ENCODE measurements around the gene SARNP.

The SARNP gene

GRCh38 chr12:55748230-55748993 lies 69.1 kb downstream of the SARNP start:
- FAIRE-seq, result no peak
- no peak for TF ChIP-seq POLR2AphosphoS5 (IDR thresholded peaks at IDR 0.05; ENCODE audit: low read depth, low read length)
- TF ChIP-seq POLR2A (IDR thresholded peaks at IDR 0.05; ENCODE audit: low read depth, low read length), result no peak
- TF ChIP-seq POU2F2 (IDR thresholded peaks at IDR 0.05; ENCODE audit: low read depth, low read length), result no peak
- TF ChIP-seq SPI1 (IDR thresholded peaks at IDR 0.05; ENCODE audit: low read depth, low read length), result peak; percentile 49
- TF ChIP-seq PAX5 (IDR thresholded peaks at IDR 0.05; ENCODE audit: insufficient read depth, low read length, severe bottlenecking), result no peak
- no peak for TF ChIP-seq TAF1 (IDR thresholded peaks at IDR 0.05; ENCODE audit: low read depth, low read length)
- DNase-seq (ENCODE audit: insufficient read length, low spot score), result no peak

- FAIRE-seq, result no peak
- DNase-seq (ENCODE audit: insufficient read length, low spot score), result no peak
- TF ChIP-seq SPI1 (IDR thresholded peaks at IDR 0.05; ENCODE audit: low read depth, low read length), result no peak
- TF ChIP-seq TAF1 (IDR thresholded peaks at IDR 0.05; ENCODE audit: low read depth, low read length), result no peak
- no peak for TF ChIP-seq POLR2AphosphoS5 (IDR thresholded peaks at IDR 0.05; ENCODE audit: low read depth, low read length)
- no peak for TF ChIP-seq POU2F2 (IDR thresholded peaks at IDR 0.05; ENCODE audit: low read depth, low read length)
- no peak for TF ChIP-seq PAX5 (IDR thresholded peaks at IDR 0.05; ENCODE audit: insufficient read depth, low read length, severe bottlenecking)
- TF ChIP-seq POLR2A (IDR thresholded peaks at IDR 0.05; ENCODE audit: low read depth, low read length), result no peak
Observed at GRCh38 chr12:55746913-55747231, 70.7 kb downstream of the SARNP start.

- TF ChIP-seq PAX5 (IDR thresholded peaks at IDR 0.05; ENCODE audit: insufficient read depth, low read length, severe bottlenecking) (no peak), POLR2A (IDR thresholded peaks at IDR 0.05; ENCODE audit: low read depth, low read length) (no peak), POLR2AphosphoS5 (IDR thresholded peaks at IDR 0.05; ENCODE audit: low read depth, low read length) (no peak), SPI1 (IDR thresholded peaks at IDR 0.05; ENCODE audit: low read depth, low read length) (no peak), TAF1 (IDR thresholded peaks at IDR 0.05; ENCODE audit: low read depth, low read length) (no peak), POU2F2 (IDR thresholded peaks at IDR 0.05; ENCODE audit: low read depth, low read length) (no peak)
- FAIRE-seq (no peak), DNase-seq (ENCODE audit: insufficient read length, low spot score) (no peak)
Observed at GRCh38 chr12:55746174-55746912, 71.2 kb downstream of the SARNP start.

GRCh38 chr12:55745361-55746173 lies 72.0 kb downstream of the SARNP start:
- DNase-seq (ENCODE audit: insufficient read length, low spot score) (no peak), FAIRE-seq (peak; percentile 55)
- TF ChIP-seq SPI1 (IDR thresholded peaks at IDR 0.05; ENCODE audit: low read depth, low read length) (no peak), POLR2A (IDR thresholded peaks at IDR 0.05; ENCODE audit: low read depth, low read length) (no peak)

GRCh38 chr12:55744340-55745030 lies 73.0 kb downstream of the SARNP start:
- TF ChIP-seq POLR2A (IDR thresholded peaks at IDR 0.05; ENCODE audit: low read depth, low read length) (no peak), PAX5 (IDR thresholded peaks at IDR 0.05; ENCODE audit: insufficient read depth, low read length, severe bottlenecking) (no peak), POLR2AphosphoS5 (IDR thresholded peaks at IDR 0.05; ENCODE audit: low read depth, low read length) (no peak), TAF1 (IDR thresholded peaks at IDR 0.05; ENCODE audit: low read depth, low read length) (no peak), SPI1 (IDR thresholded peaks at IDR 0.05; ENCODE audit: low read depth, low read length) (no peak), POU2F2 (IDR thresholded peaks at IDR 0.05; ENCODE audit: low read depth, low read length) (no peak)
- FAIRE-seq, result no peak
- DNase-seq (ENCODE audit: insufficient read length, low spot score), result no peak

- DNase-seq (ENCODE audit: insufficient read length, low spot score) (no peak), FAIRE-seq (peak; percentile 57)
- TF ChIP-seq TAF1 (IDR thresholded peaks at IDR 0.05; ENCODE audit: low read depth, low read length), result no peak
- no peak for TF ChIP-seq POLR2A (IDR thresholded peaks at IDR 0.05; ENCODE audit: low read depth, low read length)
- no peak for TF ChIP-seq POU2F2 (IDR thresholded peaks at IDR 0.05; ENCODE audit: low read depth, low read length)
- TF ChIP-seq PAX5 (IDR thresholded peaks at IDR 0.05; ENCODE audit: insufficient read depth, low read length, severe bottlenecking), result no peak
- no peak for TF ChIP-seq SPI1 (IDR thresholded peaks at IDR 0.05; ENCODE audit: low read depth, low read length)
- TF ChIP-seq POLR2AphosphoS5 (IDR thresholded peaks at IDR 0.05; ENCODE audit: low read depth, low read length), result no peak
Observed at GRCh38 chr12:55743406-55744339, 73.9 kb downstream of the SARNP start.

GRCh38 chr12:55742719-55743405 lies 74.7 kb downstream of the SARNP start, which contains the start of gene GDF11:
GDF11 (plus strand) TSS chr12:55743122; CDS start chr12:55743317, 195 bp downstream.
- TF ChIP-seq POLR2A (IDR thresholded peaks at IDR 0.05; ENCODE audit: low read depth, low read length), result no peak
- TF ChIP-seq TAF1 (IDR thresholded peaks at IDR 0.05; ENCODE audit: low read depth, low read length), result no peak
- DNase-seq (ENCODE audit: insufficient read length, low spot score) (peak; percentile 74), FAIRE-seq (peak; percentile 38)
